Fibroblast of pulmonary artery (primary cell): ENCODE data around the gene SLC6A11.

Experiments
- DNase-seq: peaks from one replicate; pipeline ENCODE4 v3.0.0-alpha.2; 2010; ENCODE audit warnings: low read depth
- H3K4me3 ChIP-seq: replicated peaks from 2 replicates; pipeline ENCODE4 v1.5.1; 2011; ENCODE audit warnings: low read depth, mild to moderate bottlenecking, control low read depth, low read length, moderate library complexity
- TF ChIP-seq, protein P1 (sequence below): IDR thresholded peaks from 2 replicates; pipeline ENCODE4 v1.5.1; 2011; ENCODE audit warnings: mild to moderate bottlenecking, control low read depth, low read length, inconsistent platforms; ENCODE audit errors: missing control alignments

SLC6A11 gene

DNA sequence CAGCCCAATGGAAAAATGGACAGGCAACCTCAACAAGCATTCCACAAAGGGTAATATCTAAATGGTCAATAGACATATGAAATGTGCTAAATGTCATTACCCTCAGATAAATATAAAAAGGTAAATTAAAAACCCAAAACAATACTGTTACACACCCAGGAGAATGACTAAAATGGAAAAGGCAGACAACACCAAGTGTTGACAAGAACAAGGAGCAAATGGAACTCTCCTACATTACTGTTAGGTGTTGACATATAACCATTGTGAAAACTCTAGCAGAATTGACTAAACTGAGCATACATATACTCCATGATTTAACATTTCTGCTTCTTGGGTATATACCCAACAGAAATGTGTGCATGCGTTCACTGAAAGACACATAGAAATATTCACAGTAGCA is 25.3 kb upstream of the SLC6A11 start:
- H3K4me3 ChIP-seq, result no peak overlapping the region
- TF ChIP-seq, protein P1, sequence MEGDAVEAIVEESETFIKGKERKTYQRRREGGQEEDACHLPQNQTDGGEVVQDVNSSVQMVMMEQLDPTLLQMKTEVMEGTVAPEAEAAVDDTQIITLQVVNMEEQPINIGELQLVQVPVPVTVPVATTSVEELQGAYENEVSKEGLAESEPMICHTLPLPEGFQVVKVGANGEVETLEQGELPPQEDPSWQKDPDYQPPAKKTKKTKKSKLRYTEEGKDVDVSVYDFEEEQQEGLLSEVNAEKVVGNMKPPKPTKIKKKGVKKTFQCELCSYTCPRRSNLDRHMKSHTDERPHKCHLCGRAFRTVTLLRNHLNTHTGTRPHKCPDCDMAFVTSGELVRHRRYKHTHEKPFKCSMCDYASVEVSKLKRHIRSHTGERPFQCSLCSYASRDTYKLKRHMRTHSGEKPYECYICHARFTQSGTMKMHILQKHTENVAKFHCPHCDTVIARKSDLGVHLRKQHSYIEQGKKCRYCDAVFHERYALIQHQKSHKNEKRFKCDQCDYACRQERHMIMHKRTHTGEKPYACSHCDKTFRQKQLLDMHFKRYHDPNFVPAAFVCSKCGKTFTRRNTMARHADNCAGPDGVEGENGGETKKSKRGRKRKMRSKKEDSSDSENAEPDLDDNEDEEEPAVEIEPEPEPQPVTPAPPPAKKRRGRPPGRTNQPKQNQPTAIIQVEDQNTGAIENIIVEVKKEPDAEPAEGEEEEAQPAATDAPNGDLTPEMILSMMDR, result no peak

DNA sequence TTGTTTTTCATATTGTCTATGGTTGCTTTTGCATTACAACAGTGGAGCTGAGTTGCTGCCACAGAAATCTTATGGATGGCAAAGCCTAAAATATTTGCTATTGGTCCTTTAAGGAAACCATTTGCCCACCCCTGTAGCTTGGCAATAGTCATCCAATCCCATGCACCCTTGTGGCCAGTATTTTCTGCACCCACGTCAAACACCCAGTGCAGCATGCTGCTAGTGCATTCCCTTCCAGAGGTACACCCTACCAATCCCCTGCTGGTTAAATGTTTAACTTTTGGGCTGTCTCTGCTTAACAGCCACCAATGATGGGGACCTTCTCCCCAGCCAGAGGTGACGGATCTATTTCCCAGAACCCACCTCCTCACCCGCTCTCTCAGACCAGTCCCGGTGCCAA is 23.8 kb upstream of the SLC6A11 start:
- TF ChIP-seq, protein P1, result no peak
- no peak for DNase-seq
- no peak overlapping the region for H3K4me3 ChIP-seq

More for the DNA sequence above, 25.3 kb upstream of the SLC6A11 start:
- no peak for DNase-seq

DNA sequence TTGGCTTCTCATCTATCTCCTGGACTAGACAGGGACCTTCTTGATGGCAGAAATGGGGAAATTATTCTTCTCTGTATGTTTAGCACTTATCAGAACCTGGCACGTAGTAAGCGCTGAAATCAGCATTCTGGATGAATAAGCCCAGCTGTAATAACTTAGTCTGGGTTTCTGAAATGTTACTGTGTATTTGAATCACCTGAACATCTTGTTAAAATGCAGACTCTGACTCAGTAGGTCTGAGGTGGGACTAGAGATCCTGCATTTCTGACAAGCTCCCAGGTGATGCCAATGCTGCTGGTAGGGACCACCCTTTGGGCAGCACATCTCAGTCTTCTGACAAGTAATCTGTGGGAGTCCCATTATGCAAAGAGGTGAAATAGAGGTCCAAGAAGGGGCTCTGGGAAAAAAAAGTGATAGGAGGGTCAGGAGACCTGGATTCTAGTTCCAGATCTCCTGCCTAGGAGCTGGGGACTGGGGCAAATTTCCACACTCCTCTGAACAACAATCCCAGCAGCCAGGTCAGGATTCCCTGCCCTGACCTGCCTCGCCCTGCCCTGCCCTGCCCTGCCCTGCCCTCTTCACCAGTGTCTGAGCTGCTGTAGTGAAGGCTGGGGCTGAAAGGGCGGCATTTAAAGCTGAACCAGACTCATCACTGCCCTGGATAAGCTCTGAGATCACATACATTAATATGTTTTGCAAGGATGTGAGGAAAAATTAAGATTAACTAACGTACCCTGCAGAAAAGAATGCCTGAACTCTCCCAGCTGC is 17.2 kb upstream of the SLC6A11 start:
- TF ChIP-seq, protein P1, result no peak
- H3K4me3 ChIP-seq, result no peak overlapping the region
- DNase-seq, result no peak

DNA sequence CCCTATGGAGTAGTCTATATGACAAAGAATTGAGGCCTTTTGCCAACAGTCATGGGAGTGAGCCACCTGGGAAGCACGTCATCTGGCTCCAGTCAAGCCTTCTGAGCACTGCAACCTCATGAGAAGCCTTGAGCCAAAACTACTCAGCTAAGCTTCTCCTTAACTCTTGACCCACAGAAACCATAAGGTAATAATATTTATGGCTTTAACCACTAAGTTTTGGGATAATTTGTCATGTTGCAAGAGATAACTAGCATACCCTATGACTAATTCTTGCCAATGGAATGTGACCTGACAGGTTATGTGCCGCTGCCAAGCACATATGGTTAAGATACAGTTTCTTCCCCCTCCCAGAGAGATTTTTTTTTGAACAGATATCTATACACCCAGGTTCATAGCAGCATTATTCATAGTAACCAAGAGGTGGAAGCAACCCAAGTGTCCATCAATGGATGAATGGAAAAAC is 11.8 kb upstream of the SLC6A11 start:
- TF ChIP-seq, protein P1, result no peak
- no peak for DNase-seq

DNA sequence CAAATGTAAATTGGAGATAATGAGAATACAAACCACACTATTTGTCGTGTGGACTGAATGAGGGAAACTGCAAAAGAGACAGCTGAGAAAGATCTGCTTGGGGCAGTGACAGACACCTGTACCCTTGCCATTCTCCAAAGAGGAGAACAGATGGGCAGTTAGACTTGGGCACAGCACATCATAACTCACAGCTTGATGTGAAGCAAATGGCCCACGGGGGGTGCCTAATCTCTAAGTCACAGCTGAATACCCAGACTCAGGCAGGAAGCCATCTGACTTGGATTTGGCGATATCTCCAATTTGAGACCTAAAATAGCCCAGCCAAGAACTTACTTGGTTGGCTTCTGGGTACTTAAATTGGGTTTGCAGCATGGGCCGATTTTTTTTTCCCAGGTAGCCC is 10.0 kb upstream of the SLC6A11 start:
- H3K4me3 ChIP-seq, result no peak overlapping the region
- TF ChIP-seq, protein P1, result no peak
- no peak for DNase-seq

More for the DNA sequence above, 11.8 kb upstream of the SLC6A11 start:
- H3K4me3 ChIP-seq, result no peak overlapping the region

DNA sequence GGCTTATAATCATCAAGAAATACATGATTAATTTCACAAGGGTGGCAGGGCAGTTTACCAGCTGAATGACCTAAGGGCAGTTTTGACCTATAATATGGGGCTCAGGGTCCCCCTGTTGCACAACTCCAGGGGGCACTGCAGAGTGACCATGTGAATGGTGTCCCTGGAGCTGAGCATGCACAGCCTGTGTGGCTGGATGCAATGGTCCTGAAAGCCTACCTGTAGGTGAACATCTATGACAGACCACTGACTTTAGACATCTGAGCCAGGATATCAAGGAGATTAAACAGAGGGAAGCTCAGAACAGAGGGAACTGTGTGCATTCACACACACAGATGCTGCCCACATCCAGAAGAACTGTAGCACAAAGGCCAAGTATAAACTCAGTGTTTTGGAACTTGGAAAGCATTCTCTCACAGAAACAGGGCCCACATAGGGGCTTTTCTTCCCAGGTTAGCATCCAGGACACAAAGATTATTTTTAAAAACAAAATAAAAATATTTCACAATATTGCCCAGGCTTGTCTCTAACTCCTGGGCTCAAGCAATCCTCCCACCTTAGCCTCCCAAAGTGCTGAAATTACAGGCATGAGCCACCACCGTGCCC is 7.8 kb upstream of the SLC6A11 start:
- TF ChIP-seq, protein P1, result no peak
- H3K4me3 ChIP-seq, result no peak overlapping the region
- no peak for DNase-seq
